ENCODE measurements around the gene SOWAHC. TPM values are rescaled to one million over a fixed set of nuclear protein-coding genes. Genes with fewer than 3 reads are reported as not detected.
A peak's percentile ranks its signal among the peaks of the same experiment; 100 is the strongest.
"Not testable (repeated sequence)": the region's sequence is repeated elsewhere in the genome, so short reads cannot be mapped to it uniquely, and the experiment has no call there.

The SOWAHC gene
- total RNA-seq, 1 donor from 2014 or later: 30.9 TPM

DNA sequence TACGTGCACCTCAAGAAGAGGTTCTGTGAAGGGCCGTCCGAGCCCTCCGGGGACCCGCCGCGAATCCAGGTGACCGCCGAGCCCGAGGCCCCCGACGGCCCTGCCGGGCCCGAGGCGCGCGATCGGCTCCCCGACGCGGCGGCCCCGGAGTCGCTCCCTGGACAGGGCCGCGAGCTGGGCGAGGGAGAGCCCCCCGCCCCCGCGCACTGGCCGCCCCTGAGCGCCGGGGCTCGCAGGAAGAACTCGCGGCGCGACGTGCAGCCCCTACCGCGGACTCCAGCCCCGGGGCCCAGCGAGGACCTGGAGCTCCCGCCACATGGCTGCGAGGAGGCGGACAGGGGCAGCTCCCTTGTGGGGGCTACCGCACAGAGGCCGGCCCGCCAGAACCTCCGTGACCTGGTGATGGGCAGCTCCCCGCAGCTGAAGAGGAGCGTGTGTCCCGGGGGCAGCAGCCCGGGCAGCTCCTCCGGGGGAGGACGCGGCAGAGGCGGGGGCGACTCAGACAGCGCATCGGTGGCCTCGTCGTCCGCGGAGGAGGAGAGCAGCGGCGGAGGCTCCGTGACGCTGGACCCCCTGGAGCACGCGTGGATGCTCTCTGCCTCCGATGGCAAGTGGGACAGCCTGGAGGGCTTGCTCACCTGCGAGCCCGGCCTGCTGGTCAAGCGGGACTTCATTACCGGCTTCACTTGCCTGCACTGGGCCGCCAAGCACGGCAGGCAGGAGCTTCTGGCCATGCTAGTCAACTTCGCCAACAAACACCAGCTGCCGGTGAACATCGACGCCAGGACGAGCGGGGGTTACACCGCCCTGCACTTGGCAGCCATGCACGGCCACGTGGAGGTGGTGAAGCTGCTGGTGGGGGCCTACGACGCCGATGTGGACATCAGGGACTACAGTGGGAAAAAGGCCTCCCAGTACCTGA lies 812 bp downstream of the SOWAHC start:
- DNase-seq (ENCODE audit: low spot score): peak; percentile 70
- intact Hi-C loops (cut with DNase I): no loop called here
- ATAC-seq: no peak

DNA sequence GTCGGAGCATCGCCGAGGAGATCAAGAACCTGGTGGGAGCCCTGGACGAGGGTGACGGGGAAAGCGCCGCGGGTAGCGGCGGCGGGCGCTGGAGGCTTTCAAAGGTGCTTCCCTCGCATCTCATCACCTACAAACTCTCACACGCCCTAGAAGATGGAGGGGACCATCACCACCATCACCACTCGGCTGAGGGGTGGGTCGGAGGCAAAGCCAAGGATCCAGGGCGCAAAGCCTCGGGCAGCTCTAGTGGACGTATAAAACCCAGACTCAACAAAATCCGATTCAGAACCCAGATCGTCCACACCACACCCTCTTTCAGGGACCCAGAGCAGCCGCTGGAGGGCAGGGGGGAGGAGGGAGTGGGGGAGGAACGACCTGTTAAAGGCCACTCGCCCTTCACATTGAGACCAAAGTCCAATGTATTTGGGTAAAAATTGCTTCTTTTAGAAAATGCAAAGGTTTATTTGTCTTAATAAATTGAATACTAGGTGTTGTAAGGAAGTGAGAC lies 1.5 kb downstream of the SOWAHC start:
- DNase-seq (ENCODE audit: low spot score) (no peak), ATAC-seq (no peak)
- intact Hi-C loops (cut with DNase I): no loop called here

DNA sequence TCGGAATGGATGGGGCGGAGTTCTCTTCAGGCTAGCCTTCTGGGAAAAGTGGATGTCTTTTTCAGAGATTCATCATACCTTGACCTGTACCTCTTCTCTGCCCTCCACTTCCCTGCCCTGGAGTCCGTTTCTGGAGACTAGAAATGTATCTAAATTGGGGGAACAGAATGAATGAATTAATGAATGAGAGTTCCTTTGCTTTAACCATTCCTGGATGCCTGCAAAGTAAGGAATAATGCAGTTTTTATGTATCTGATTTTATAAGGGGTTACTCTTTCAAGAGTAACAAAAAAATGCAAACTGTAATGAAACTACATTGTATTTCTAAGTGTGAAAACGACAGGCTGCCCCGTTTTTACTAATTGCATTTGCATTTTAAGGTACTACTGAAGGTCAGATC lies 2.0 kb downstream of the SOWAHC start:
- intact Hi-C loops (cut with DNase I): no loop called here
- DNase-seq (ENCODE audit: low spot score) (no peak), ATAC-seq (no peak)

DNA sequence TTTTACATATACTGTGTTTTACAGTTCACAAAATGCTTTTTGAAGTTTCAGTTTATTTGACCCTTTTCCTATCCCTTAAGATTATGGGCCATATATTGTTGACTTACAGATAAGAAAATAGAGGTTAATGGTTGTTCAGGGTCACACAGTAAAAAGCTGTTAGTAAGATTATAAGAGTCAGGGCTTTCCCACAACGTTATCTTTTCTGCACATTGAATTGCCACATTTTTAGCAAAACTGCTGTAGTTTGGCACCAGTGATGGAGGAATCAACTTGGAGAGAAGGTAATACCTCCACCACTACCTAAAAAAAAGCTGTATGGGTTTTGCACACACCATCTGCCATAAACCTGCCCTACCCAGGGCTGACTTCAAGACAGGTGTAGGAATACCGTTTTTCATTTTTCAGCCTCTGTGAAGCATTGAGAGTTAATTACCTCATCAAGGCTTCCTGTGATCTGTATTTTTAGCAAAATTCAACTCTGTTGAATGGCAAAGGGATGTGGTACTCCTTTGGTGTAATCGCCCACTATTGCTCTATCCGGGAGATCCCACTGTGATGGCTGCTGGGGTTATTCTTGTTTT lies 5.0 kb downstream of the SOWAHC start:
- no peak for ATAC-seq
- intact Hi-C loops (cut with DNase I): no loop called here
- DNase-seq (ENCODE audit: low spot score): no peak

DNA sequence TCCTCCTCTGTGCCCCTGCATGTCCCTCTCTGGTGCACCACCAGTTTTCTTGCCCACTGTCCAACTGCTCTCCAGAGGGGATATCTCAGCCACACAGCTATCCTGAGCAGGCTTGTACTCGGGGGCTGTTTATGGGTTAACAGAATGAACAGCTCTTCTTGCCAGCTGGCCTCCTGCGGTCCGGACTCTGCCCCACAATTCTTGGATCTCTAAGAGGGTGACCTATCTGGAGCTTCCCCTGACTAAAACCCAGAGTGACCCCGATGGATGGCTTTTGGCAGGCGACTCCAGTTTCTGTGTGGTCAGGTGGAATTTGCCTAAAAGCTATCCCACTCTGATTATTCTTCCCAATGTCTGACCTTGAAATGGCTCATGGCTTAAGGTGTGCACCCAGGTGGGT lies 9.1 kb downstream of the SOWAHC start:
- no peak for ATAC-seq
- DNase-seq (ENCODE audit: low spot score): no peak
- intact Hi-C loops (cut with DNase I): no loop called here

DNA sequence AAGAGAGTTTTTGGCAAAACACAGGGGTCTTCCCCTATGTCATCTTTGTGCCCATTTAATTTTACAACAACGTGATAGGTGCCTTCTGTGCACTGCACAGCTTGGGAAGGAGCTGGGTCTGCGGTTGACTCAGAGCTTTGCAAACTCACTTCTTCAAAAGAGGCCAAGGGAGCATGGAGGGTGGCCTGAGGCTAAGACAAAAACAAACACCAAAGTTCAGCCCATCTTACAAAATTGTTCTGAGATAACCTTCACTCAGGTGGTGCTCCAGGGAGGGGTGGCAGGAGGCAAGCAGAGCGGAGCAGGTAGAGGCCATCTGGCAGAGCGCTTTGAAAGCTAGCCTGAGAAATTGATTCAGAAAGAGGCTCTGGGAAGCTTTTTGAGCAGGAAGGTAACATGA lies 9.8 kb downstream of the SOWAHC start:
- intact Hi-C loops (cut with DNase I): no loop called here
- ATAC-seq: no peak

DNA sequence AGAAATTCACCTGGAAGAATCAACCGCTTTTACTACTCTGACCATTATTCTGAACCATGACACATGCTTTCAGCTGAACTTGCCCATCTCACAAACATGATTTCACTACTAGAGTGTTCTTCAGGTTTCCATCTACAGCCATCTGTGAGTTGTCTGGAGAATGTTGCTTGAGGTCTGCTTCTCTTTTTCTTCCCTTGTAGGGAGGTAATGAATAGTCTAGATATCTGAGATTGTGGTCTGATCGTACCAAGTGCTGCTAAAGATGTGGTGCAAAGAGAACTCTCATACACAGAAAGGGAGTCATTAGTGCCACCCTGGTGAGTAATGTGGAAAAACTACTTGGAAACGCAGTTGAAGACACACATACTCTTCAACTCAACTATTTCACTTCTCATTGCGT lies 10.2 kb downstream of the SOWAHC start:
- intact Hi-C loops (cut with DNase I): no loop called here
- no peak for ATAC-seq
- DNase-seq (ENCODE audit: low spot score): no peak

More for the DNA sequence above, 9.8 kb downstream of the SOWAHC start:
- DNase-seq (ENCODE audit: low spot score): no peak

DNA sequence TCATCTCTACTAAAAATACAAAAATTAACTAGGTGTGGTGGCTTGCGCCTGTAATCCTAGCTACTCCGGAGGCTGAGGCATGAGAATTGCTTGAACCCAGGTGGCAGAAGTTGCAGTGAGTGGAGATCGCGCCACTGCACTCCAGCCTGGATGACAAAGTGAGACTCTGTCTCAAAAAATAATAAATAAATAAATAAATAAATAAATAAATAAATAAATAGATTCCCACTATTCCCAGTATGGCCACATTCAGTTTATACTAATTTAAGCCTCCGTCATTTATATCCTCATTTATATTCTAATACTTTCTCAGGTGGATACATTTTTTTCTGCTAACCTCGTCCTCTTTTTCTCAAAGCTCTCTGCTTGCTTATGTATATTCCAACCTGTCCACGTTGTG lies 14.2 kb downstream of the SOWAHC start:
- intact Hi-C loops (cut with DNase I); ATAC-seq; DNase-seq (ENCODE audit: low spot score): not testable (repeated sequence)

DNA sequence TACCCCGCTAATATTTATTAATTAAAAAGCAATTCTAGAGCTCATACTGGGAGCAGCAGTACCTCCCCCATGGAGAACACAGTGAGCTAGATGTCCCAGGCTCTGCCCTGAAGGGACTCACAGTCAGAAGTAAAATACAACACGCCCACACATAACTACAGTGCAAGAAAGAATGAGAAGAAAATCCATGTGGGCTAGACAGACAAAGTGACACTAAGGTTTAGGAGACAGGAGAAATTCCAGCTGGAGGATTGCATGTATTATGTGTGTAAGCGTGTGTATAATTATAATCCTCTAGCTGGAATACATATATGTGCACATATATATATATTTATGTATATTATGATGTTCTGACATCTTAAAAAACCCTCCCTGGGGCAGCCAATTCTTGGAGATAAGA lies 15.7 kb downstream of the SOWAHC start:
- DNase-seq (ENCODE audit: low spot score) (no peak), ATAC-seq (no peak)
- intact Hi-C loops (cut with DNase I): no loop called here

DNA sequence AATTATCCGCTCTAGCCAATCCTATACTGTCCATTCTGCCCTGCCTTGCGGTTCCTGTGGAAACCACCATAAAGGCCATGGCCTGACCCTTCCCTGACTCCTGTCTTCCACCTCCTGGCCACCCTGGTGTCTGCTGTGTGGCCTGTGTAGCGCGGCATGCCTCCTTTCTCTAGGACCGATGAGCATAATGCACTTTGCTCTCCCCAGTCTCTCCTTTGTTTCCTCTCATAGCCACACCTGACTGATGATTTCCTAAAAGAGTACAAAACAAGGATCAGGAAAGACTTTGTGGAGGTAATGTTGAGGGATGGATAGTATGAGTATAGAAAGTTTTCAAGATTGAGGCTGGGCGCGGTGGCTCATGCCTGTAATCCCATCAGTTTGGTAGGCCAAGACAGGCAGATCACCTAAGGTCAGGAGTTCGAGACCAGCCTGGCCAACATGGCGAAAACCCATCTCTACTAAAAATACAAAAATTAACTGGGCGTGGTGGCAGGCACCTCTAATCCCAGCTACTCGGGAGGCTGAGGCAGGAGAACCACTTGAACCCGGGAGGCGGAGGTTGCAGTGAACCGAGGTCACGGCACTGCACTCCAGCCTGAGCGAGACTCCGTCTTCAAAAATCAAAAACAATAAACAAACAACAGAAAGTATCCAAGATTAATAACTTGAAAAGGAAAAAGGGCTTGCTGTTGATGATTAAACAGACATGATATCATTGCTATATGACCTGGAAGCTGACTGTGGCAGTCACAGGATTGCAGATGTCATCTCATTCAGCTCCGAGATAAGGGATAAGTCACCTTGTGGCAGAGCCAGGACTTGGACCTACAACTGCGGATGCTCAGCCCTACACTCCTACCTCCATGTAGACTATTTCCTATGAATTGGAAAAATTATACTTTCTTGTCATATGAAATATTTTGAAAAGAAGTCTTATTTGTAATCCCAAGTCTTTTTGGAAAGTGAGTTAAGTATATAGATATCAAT lies 16.6 kb downstream of the SOWAHC start:
- no peak for DNase-seq (ENCODE audit: low spot score)
- intact Hi-C loops (cut with DNase I): no loop called here
- no peak for ATAC-seq

DNA sequence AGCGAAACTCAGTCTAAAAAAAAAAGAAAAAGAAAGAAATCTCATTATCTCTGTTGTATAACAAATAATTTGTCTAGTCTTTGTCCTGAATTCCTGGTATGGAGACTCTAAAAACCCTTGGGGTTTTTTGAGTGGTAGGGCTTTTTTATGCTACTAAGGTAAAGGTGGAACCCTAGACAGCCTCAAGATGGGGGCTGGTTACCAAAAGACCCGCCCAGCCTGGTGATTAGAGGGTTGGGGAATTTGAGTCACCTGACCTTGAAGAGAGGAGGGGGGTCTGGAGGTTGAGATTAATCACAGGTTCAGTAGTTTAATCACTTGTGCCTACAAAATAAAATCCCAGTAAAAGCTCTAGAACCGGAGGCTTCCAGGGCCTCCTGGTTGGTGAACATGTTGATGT lies 17.6 kb downstream of the SOWAHC start:
- ATAC-seq: no peak

DNA sequence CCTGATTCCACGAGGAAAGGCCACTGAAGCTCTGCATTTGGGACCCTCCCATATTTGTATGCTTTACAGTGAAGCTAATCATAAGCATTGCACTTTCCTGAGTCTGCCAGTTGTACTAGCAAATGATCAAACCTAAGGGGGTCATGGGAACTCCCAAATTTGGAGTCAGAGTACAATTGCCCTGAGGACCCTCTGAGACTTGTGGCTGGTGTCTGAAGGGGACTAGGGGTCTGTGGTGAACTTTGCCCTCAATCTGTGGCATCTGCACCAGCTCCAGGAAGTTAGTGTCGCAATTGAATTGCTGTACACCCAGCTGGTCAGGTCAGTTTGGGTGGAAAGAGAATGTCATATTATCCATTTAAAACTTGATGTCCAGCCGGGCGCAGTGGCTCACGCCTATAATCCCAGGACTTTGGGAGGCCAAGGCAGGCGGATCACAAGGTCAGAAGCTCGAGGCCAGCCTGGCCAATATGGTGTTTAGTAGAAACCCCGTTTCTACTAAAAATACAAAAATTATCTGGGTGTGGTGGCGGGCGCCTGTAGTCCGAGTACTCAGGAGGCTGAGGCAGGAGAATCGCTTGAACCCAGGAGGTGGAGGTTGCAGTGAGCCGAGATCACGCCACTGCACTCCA lies 18.1 kb downstream of the SOWAHC start:
- DNase-seq (ENCODE audit: low spot score) (no peak), ATAC-seq (no peak)
- intact Hi-C loops (cut with DNase I): no loop called here

More for the DNA sequence above, 17.6 kb downstream of the SOWAHC start:
- DNase-seq (ENCODE audit: low spot score): no peak
- intact Hi-C loops (cut with DNase I): no loop called here

DNA sequence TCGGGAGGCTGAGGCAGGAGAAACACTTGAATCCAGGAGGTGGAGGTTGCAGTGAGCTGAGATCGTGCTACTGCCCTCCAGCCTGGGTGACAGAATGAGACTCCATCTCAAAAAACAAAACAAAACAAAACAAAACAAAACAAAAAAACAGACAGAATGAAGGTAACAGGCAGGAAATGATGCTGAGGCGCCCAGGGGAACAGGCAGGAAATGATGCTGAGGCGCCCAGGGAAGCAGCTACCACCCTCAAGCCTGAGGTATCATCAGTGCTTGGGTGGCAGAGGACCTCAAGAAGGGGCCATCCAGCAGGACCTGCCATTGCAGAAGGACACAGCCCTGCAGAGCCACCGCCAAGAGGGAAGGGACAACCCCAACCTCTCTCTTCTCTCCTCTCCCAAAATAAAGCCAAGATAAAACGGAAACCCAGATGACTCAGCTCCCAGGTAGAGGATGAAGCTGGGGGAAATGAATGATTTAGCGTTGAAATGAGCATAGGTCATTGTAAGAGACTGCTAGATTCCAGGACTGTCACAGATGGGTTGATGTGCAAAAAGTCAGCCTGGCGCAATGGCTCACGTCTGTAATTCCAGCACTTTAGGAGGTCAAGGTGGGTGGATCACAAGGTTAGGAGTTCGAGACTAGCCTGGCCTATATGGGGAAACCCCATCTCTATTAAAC lies 19.3 kb downstream of the SOWAHC start:
- DNase-seq (ENCODE audit: low spot score) (no peak), ATAC-seq (no peak)
- intact Hi-C loops (cut with DNase I): no loop called here

DNA sequence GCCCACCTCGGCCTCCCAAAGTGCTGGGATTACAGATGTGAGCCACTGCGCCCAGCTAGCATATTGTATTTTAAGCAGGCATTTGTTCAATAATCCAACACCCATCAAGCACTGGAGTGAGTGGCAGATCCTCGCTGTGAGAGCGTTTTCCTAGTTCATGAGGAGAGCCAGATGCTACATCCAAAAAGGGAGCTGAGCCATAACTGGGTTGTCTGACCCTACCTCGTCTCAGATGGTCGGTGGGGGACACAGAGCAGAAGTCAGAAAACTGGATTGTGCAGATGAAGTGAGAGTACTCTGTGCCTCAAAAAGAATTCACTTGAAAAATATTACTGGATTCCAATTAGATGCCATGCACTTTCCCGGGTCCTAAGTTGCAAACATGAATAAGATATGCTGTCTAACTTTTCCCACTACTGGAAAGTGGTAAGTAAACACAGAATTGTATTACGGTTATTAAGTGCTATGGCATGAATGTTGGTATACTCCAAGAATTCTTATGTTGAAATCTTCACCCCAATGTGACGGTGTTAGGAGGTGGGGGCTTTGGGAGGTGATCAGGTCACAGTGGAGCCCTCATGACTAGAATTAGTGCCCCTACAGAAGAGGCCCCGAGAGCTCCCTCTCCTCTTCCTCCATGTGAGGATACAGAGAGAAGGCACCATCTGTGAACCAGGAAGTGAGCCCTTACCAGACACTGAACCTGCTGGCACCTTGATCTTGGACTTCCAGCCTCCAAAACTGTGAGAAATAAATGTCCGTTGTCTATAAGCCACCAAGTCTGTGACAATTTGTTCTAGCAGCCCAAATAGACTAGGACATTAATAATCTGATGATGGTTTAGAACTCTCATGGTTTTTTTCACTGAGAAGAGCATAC lies 21.5 kb downstream of the SOWAHC start:
- DNase-seq (ENCODE audit: low spot score): no peak
- intact Hi-C loops (cut with DNase I): no loop called here
- no peak for ATAC-seq

DNA sequence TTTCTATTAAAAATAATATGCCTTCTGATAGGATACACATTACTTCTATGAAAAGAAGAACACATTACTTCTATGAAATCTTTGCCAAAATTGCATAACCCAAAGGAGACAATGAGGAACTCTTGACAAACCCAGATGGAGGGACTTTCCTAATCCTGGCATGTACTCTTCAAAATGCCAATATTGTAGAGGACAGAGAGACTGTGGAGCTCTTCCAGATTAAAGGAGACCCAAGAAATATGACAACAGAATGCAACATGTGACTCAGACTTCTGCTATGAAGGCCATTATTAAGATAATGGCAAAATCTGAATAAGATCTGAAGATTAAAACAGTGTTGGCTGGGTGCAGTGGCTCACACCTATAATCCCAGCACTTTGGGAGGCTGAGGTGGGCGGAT lies 22.2 kb downstream of the SOWAHC start:
- intact Hi-C loops (cut with DNase I): no loop called here
- ATAC-seq: peak; percentile 68
- no peak for DNase-seq (ENCODE audit: low spot score)

DNA sequence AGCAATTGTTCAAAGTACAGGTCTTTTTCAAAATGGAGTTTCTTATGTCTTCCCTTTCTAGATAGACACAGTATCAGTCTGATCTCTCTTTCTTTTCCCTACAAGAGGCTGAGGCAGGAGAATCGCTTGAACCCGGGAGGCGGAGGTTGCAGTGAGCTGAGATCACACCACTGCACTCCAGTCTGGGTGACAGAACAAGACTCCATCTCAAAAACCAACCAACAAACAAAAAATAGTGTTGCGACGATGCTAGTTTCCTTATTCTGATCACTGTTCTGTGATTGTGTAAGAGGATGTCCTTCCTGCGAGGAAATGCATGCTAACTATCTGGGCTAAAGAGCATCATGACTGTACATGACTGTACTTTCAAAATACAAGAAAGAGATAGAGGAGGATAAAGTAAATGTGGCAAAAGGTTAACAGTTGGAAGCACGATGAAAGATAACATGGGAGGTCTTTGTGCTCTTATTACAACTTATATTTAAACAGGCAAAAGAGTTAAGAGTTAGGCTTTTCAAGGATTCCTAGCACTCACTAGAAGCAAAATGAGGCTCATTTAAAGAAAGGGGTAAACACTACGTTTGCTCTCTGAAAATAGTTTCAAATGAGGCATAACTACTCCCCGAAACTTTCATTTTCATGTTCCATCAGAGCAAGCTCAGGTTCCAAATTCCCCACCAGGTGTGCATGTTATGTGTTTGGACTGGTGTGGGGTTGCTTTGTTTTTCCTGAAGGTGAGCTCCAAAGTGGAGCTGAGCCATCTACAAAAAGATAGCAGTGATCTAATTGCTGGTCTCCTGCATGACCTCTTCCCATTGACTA lies 23.8 kb downstream of the SOWAHC start:
- intact Hi-C loops (cut with DNase I): no loop called here
- DNase-seq (ENCODE audit: low spot score) (no peak), ATAC-seq (peak; percentile 62)

DNA sequence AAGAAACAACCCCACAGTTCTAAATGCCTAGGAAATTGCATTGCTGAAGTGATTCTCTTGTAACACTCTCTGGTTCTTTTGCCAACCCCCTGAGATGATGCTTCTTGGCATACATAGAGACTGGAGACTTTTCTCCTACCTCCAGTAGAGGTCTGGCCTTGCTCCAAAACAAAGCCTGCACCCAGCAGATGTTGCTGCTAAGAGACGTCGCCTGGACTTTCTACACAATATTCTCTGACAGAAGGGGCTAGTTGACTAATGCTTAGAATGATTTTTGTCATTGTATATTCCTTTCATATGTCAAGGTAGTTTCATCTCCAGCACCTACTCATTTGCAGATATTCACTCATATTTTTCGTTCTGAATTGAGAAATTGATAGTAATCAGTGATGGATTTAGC lies 24.6 kb downstream of the SOWAHC start:
- DNase-seq (ENCODE audit: low spot score) (no peak), ATAC-seq (no peak)
- intact Hi-C loops (cut with DNase I): no loop called here
